GM19043 (cell line): Measurements from ENCODE around the gene EEFSEC.

Experiments
- ATAC-seq: cut with Tn5 transposase; IDR thresholded peaks from one replicate; pipeline ENCODE4 v1.9.1; 2021; ENCODE audit warnings: low read depth; ENCODE audit not compliant: unreplicated experiment

The EEFSEC gene

GRCh38 chr3:128431803-128432300 lies 278.6 kb downstream of the EEFSEC start:
- no peak for ATAC-seq

GRCh38 chr3:128432301-128432970 lies 279.2 kb downstream of the EEFSEC start:
- ATAC-seq, result no peak

GRCh38 chr3:128432971-128433836 lies 279.9 kb downstream of the EEFSEC start:
- no peak for ATAC-seq

- no peak for ATAC-seq
These were observed 280.5 kb downstream of the EEFSEC start for GRCh38 chr3:128433837-128434165.

GRCh38 chr3:128434524-128434923 lies 281.2 kb downstream of the EEFSEC start:
- no peak for ATAC-seq

GRCh38 chr3:128435058-128435457 lies 281.8 kb downstream of the EEFSEC start:
- ATAC-seq, result no peak

GRCh38 chr3:128435561-128435960 lies 282.3 kb downstream of the EEFSEC start:
- no peak for ATAC-seq

GRCh38 chr3:128436214-128436613 lies 282.9 kb downstream of the EEFSEC start:
- ATAC-seq, result no peak

GRCh38 chr3:128438488-128439072 lies 285.3 kb downstream of the EEFSEC start:
- ATAC-seq, result no peak

GRCh38 chr3:128439226-128439625 lies 285.9 kb downstream of the EEFSEC start:
- ATAC-seq, result no peak

GRCh38 chr3:128442070-128442469 lies 288.8 kb downstream of the EEFSEC start:
- no peak for ATAC-seq

- ATAC-seq, result no peak
These were observed 289.7 kb downstream of the EEFSEC start for GRCh38 chr3:128442949-128443348.

GRCh38 chr3:128443771-128444170 lies 290.5 kb downstream of the EEFSEC start:
- ATAC-seq, result no peak

GRCh38 chr3:128445357-128445756 lies 292.1 kb downstream of the EEFSEC start:
- ATAC-seq, result no peak

GRCh38 chr3:128446821-128447220 lies 293.5 kb downstream of the EEFSEC start:
- no peak for ATAC-seq

- ATAC-seq, result no peak
These were observed 294.3 kb downstream of the EEFSEC start for GRCh38 chr3:128447561-128448013.

GRCh38 chr3:128448491-128448890 lies 295.2 kb downstream of the EEFSEC start:
- no peak for ATAC-seq

GRCh38 chr3:128449111-128449638 lies 295.9 kb downstream of the EEFSEC start:
- no peak for ATAC-seq

GRCh38 chr3:128452120-128452519 lies 298.8 kb downstream of the EEFSEC start:
- ATAC-seq, result no peak

- no peak for ATAC-seq
These were observed 299.5 kb downstream of the EEFSEC start for GRCh38 chr3:128452678-128453275.
